Measurements from ENCODE around the gene RIT2. TPM values are rescaled to one million over a fixed set of nuclear protein-coding genes. Genes with fewer than 3 reads are reported as not detected.

RIT2 gene
- total RNA-seq, 1 experiment from 2014 or later = 1.5 TPM

DNA sequence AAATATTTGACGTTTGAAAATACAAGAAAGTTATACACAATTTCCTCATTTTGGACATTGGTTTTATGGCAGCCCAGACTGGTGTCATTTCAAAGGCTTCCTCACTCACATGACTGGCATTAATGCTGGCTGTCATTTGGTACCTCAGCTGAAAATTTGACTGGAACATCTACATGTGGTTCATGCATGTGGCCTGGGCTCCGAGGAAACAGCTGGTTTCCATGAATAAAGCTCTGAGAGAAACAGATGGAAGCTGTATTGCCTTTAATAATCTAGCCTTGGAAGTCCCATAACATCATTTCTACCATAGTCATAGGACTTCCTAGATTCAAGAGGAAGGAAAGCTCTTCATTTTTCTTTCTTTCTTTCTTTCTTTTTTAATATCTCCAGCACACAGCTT is 42.9 kb upstream of the RIT2 start:
- CTCF ChIA-PET = no interaction called here
- ATAC-seq (no peak), DNase-seq (ENCODE audit: low spot score) (no peak)
- peaks cover 19% of the 10 kb centered on the region for H3K36me3 Mint-ChIP-seq
- H3K4me1 Mint-ChIP-seq = peaks cover 28% of the 10 kb centered on the region
- H3K27ac Mint-ChIP-seq = no peak overlapping the region
- POLR2A ChIA-PET = no interaction called here
- peaks cover 20% of the 10 kb centered on the region for H3K9me3 Mint-ChIP-seq
- TF ChIP-seq, protein P1, sequence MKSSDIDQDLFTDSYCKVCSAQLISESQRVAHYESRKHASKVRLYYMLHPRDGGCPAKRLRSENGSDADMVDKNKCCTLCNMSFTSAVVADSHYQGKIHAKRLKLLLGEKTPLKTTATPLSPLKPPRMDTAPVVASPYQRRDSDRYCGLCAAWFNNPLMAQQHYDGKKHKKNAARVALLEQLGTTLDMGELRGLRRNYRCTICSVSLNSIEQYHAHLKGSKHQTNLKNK (CRISPR knock-in tag; IDR thresholded peaks at IDR 0.05) = no peak
- TF ChIP-seq, protein P2, sequence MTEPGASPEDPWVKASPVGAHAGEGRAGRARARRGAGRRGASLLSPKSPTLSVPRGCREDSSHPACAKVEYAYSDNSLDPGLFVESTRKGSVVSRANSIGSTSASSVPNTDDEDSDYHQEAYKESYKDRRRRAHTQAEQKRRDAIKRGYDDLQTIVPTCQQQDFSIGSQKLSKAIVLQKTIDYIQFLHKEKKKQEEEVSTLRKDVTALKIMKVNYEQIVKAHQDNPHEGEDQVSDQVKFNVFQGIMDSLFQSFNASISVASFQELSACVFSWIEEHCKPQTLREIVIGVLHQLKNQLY (CRISPR knock-in tag; IDR thresholded peaks at IDR 0.05) = no peak
- TF ChIP-seq TP53 (CRISPR knock-in tag; IDR thresholded peaks at IDR 0.05) = no peak
- no peak for TF ChIP-seq FOXP1 (CRISPR knock-in tag; IDR thresholded peaks at IDR 0.05; ENCODE audit: borderline replicate concordance)
- TF ChIP-seq, protein P3, sequence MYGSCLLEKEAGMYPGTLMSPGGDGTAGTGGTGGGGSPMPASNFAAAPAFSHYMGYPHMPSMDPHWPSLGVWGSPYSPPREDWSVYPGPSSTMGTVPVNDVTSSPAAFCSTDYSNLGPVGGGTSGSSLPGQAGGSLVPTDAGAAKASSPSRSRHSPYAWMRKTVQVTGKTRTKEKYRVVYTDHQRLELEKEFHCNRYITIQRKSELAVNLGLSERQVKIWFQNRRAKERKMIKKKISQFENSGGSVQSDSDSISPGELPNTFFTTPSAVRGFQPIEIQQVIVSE (CRISPR knock-in tag; IDR thresholded peaks at IDR 0.05; ENCODE audit: borderline replicate concordance) = no peak
- TF ChIP-seq, protein P4, sequence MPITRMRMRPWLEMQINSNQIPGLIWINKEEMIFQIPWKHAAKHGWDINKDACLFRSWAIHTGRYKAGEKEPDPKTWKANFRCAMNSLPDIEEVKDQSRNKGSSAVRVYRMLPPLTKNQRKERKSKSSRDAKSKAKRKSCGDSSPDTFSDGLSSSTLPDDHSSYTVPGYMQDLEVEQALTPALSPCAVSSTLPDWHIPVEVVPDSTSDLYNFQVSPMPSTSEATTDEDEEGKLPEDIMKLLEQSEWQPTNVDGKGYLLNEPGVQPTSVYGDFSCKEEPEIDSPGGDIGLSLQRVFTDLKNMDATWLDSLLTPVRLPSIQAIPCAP (CRISPR knock-in tag; IDR thresholded peaks at IDR 0.05) = no peak
- TF ChIP-seq, protein P5, sequence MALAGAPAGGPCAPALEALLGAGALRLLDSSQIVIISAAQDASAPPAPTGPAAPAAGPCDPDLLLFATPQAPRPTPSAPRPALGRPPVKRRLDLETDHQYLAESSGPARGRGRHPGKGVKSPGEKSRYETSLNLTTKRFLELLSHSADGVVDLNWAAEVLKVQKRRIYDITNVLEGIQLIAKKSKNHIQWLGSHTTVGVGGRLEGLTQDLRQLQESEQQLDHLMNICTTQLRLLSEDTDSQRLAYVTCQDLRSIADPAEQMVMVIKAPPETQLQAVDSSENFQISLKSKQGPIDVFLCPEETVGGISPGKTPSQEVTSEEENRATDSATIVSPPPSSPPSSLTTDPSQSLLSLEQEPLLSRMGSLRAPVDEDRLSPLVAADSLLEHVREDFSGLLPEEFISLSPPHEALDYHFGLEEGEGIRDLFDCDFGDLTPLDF (CRISPR knock-in tag; IDR thresholded peaks at IDR 0.05) = no peak
- TF ChIP-seq, protein P6, sequence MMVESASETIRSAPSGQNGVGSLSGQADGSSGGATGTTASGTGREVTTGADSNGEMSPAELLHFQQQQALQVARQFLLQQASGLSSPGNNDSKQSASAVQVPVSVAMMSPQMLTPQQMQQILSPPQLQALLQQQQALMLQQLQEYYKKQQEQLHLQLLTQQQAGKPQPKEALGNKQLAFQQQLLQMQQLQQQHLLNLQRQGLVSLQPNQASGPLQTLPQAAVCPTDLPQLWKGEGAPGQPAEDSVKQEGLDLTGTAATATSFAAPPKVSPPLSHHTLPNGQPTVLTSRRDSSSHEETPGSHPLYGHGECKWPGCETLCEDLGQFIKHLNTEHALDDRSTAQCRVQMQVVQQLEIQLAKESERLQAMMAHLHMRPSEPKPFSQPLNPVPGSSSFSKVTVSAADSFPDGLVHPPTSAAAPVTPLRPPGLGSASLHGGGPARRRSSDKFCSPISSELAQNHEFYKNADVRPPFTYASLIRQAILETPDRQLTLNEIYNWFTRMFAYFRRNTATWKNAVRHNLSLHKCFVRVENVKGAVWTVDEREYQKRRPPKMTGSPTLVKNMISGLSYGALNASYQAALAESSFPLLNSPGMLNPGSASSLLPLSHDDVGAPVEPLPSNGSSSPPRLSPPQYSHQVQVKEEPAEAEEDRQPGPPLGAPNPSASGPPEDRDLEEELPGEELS (CRISPR knock-in tag; IDR thresholded peaks at IDR 0.05) = no peak
- TF ChIP-seq HMGA2 (CRISPR knock-in tag; IDR thresholded peaks at IDR 0.05) = no peak
- TF ChIP-seq, protein P7, sequence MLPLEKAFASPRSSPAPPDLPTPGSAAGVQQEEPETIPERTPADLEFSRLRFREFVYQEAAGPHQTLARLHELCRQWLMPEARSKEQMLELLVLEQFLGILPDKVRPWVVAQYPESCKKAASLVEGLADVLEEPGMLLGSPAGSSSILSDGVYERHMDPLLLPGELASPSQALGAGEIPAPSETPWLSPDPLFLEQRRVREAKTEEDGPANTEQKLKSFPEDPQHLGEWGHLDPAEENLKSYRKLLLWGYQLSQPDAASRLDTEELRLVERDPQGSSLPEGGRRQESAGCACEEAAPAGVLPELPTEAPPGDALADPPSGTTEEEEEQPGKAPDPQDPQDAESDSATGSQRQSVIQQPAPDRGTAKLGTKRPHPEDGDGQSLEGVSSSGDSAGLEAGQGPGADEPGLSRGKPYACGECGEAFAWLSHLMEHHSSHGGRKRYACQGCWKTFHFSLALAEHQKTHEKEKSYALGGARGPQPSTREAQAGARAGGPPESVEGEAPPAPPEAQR (CRISPR knock-in tag; IDR thresholded peaks at IDR 0.05) = no peak
- no peak for TF ChIP-seq NFATC4 (CRISPR knock-in tag; IDR thresholded peaks at IDR 0.05)
- TF ChIP-seq, protein P8, sequence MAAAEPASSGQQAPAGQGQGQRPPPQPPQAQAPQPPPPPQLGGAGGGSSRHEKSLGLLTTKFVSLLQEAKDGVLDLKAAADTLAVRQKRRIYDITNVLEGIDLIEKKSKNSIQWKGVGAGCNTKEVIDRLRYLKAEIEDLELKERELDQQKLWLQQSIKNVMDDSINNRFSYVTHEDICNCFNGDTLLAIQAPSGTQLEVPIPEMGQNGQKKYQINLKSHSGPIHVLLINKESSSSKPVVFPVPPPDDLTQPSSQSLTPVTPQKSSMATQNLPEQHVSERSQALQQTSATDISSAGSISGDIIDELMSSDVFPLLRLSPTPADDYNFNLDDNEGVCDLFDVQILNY (CRISPR knock-in tag; IDR thresholded peaks at IDR 0.05) = no peak
- TF ChIP-seq ZNF121 (CRISPR knock-in tag; IDR thresholded peaks at IDR 0.05) = no peak
- no peak for TF ChIP-seq ATF1 (CRISPR knock-in tag; IDR thresholded peaks at IDR 0.05)
- no peak for TF ChIP-seq CREB1 (CRISPR knock-in tag; IDR thresholded peaks at IDR 0.05)
- no peak for TF ChIP-seq MXD4 (CRISPR knock-in tag; IDR thresholded peaks at IDR 0.05; ENCODE audit: borderline replicate concordance)
- no peak for TF ChIP-seq RORB (CRISPR knock-in tag; IDR thresholded peaks at IDR 0.05)
- no peak for TF ChIP-seq TEAD4 (CRISPR knock-in tag; IDR thresholded peaks at IDR 0.05)
- no peak for TF ChIP-seq NFYB (CRISPR knock-in tag; conservative IDR thresholded peaks at IDR 0.05; ENCODE audit: low read depth)
- H3K27me3 Mint-ChIP-seq (ENCODE audit: low read depth) = no peaks in the 10 kb centered on the region
- no peak overlapping the region for H3K4me3 Mint-ChIP-seq

DNA sequence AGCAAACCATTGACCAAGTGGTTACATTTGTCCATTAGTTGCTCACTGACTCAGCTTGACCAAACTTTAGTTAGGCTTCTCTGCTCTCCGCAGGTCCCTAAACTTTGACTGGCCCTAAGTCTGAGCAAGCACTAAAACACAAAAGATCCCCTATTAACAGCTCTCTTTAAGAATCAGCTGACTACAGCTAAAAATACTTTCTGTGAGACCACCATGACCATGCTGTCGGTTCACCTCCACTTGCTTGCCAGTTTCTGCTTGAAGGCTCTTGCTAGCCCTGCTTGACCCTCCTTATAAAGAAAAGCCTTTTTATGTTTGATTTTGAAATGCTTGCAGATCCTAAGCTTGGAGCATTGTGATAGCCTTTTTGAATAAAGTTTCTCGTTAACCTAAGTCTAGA is 40.4 kb upstream of the RIT2 start:
- H3K27ac Mint-ChIP-seq = no peak overlapping the region
- H3K4me1 Mint-ChIP-seq = peaks cover 9% of the 10 kb centered on the region
- DNase-seq (ENCODE audit: low spot score) = no peak
- no peak overlapping the region for H3K4me3 Mint-ChIP-seq
- ATAC-seq = no peak
- ChIA-PET POLR2A (no interaction called here), CTCF (no interaction called here)
- no peaks in the 10 kb centered on the region for H3K27me3 Mint-ChIP-seq (ENCODE audit: low read depth)
- H3K36me3 Mint-ChIP-seq = no peaks in the 10 kb centered on the region
- H3K9me3 Mint-ChIP-seq = no peaks in the 10 kb centered on the region
- TF ChIP-seq TEAD1 (CRISPR knock-in tag; IDR thresholded peaks at IDR 0.05) = no peak
- TF ChIP-seq OVOL2 (CRISPR knock-in tag; IDR thresholded peaks at IDR 0.05; ENCODE audit: borderline replicate concordance) = no peak
- TF ChIP-seq SOX15 (CRISPR knock-in tag; IDR thresholded peaks at IDR 0.05) = no peak
- no peak for TF ChIP-seq RORB (CRISPR knock-in tag; IDR thresholded peaks at IDR 0.05)
- TF ChIP-seq, protein P9, sequence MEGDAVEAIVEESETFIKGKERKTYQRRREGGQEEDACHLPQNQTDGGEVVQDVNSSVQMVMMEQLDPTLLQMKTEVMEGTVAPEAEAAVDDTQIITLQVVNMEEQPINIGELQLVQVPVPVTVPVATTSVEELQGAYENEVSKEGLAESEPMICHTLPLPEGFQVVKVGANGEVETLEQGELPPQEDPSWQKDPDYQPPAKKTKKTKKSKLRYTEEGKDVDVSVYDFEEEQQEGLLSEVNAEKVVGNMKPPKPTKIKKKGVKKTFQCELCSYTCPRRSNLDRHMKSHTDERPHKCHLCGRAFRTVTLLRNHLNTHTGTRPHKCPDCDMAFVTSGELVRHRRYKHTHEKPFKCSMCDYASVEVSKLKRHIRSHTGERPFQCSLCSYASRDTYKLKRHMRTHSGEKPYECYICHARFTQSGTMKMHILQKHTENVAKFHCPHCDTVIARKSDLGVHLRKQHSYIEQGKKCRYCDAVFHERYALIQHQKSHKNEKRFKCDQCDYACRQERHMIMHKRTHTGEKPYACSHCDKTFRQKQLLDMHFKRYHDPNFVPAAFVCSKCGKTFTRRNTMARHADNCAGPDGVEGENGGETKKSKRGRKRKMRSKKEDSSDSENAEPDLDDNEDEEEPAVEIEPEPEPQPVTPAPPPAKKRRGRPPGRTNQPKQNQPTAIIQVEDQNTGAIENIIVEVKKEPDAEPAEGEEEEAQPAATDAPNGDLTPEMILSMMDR (IDR thresholded peaks at IDR 0.05) = no peak
- TF ChIP-seq, protein P10, sequence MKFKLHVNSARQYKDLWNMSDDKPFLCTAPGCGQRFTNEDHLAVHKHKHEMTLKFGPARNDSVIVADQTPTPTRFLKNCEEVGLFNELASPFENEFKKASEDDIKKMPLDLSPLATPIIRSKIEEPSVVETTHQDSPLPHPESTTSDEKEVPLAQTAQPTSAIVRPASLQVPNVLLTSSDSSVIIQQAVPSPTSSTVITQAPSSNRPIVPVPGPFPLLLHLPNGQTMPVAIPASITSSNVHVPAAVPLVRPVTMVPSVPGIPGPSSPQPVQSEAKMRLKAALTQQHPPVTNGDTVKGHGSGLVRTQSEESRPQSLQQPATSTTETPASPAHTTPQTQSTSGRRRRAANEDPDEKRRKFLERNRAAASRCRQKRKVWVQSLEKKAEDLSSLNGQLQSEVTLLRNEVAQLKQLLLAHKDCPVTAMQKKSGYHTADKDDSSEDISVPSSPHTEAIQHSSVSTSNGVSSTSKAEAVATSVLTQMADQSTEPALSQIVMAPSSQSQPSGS (CRISPR knock-in tag; IDR thresholded peaks at IDR 0.05; ENCODE audit: borderline replicate concordance, low read depth) = no peak
- no peak for TF ChIP-seq HMGA2 (CRISPR knock-in tag; IDR thresholded peaks at IDR 0.05)
- no peak for TF ChIP-seq CREM (CRISPR knock-in tag; IDR thresholded peaks at IDR 0.05)
- no peak for TF ChIP-seq ZNF671 (CRISPR knock-in tag; IDR thresholded peaks at IDR 0.05)

Data from WTC11 (cell line).